Measurements from ENCODE around the gene HPX.

Gene HPX

GRCh38 chr11:6403539-6403938 is 37.2 kb downstream of the HPX start:
- TF ChIP-seq, protein P1, sequence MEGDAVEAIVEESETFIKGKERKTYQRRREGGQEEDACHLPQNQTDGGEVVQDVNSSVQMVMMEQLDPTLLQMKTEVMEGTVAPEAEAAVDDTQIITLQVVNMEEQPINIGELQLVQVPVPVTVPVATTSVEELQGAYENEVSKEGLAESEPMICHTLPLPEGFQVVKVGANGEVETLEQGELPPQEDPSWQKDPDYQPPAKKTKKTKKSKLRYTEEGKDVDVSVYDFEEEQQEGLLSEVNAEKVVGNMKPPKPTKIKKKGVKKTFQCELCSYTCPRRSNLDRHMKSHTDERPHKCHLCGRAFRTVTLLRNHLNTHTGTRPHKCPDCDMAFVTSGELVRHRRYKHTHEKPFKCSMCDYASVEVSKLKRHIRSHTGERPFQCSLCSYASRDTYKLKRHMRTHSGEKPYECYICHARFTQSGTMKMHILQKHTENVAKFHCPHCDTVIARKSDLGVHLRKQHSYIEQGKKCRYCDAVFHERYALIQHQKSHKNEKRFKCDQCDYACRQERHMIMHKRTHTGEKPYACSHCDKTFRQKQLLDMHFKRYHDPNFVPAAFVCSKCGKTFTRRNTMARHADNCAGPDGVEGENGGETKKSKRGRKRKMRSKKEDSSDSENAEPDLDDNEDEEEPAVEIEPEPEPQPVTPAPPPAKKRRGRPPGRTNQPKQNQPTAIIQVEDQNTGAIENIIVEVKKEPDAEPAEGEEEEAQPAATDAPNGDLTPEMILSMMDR (IDR thresholded peaks at IDR 0.05), result no peak

- TF ChIP-seq, protein P1 (IDR thresholded peaks at IDR 0.05), result no peak
These were observed 38.2 kb downstream of the HPX start for GRCh38 chr11:6402561-6402981.

DNA sequence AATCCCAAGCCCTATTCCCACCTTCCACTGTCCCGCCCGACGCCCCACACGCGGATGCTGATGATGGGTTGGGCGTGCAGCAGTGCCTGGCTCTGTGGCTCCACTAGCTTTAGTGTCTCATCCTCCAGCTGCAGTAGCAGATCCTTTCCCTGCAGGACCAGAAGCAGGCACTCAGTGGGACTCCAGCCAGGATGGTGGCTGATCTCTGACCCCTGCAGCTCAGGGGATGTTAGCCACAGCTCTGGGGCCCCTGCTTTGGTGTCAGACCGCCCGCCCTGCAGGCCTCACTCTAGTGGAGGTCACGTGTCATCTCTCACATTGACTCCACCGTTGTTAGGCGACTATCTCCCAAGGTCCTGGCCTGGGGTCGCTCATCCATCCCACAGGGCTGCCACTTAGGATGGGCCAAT is 38.7 kb downstream of the HPX start:
- TF ChIP-seq, protein P1 (IDR thresholded peaks at IDR 0.05), result no peak

DNA sequence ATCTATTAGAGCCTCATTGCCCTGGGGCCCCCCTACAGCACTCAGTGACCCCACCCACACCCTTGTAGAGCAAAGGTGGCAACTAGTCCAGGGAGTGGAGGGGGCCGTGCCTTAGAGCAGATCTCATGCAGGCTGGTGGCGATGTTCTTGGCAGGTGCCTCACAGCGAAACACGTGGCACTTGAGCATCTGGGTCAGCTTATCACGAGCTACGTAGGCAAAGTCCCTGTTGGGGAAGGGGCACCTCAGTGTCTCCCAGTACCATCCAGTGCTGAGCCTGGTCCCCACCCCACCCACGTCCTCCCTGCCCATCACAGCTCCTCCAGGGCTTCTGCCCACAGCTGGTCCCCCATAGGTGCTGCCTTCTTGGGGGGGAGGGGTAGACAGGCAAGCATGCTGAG is 39.3 kb downstream of the HPX start:
- TF ChIP-seq, protein P1 (IDR thresholded peaks at IDR 0.05), result no peak

GRCh38 chr11:6400431-6401345 is 40.1 kb downstream of the HPX start:
- TF ChIP-seq, protein P1 (IDR thresholded peaks at IDR 0.05), result no peak

GRCh38 chr11:6397636-6398035 is 43.2 kb downstream of the HPX start:
- TF ChIP-seq, protein P1 (IDR thresholded peaks at IDR 0.05), result no peak

GRCh38 chr11:6397156-6397555 is 43.6 kb downstream of the HPX start:
- TF ChIP-seq, protein P1 (IDR thresholded peaks at IDR 0.05), result no peak

Data from LNCAP (cell line).